ENCODE results near the gene SETD2. TPM values are rescaled to one million over a fixed set of nuclear protein-coding genes. Genes with fewer than 3 reads are reported as not detected.
A peak's percentile ranks its signal among the peaks of the same experiment; 100 is the strongest.

The SETD2 gene
- total and polyA plus RNA-seq, 9 of the 15 experiments (the other 6 are each of a cell fraction or from before 2014, with no cell fraction given): 8.2 to 44.0 (median 33.6) TPM

- peak in 1 of 2 experiments; percentile 52; a peak in 1 of 4 replicates for TF ChIP-seq ZNF318 (IDR thresholded peaks at IDR 0.05; ENCODE audit: borderline replicate concordance in 1 of 2, low read depth in 1 of 2)
- TF ChIP-seq DPF2 (IDR thresholded peaks at IDR 0.05): peak; percentile 97
- no peak for TF ChIP-seq ZNF12 (CRISPR knock-in tag; IDR thresholded peaks at IDR 0.05)
- peak; percentile 69; the same call in 1 of the 2 replicates for TF ChIP-seq NCOA1 (IDR thresholded peaks at IDR 0.05; ENCODE audit: low read depth)
- no peak for TF ChIP-seq CBX2 (IDR thresholded peaks at IDR 0.05; ENCODE audit: insufficient read depth, low read length, poor library complexity, severe bottlenecking)
- TF ChIP-seq BACH1 (tag; IDR thresholded peaks at IDR 0.05): no peak
- TF ChIP-seq ZBTB11 (CRISPR knock-in tag; IDR thresholded peaks at IDR 0.05): no peak
- TF ChIP-seq SMAD3 (CRISPR knock-in tag; conservative IDR thresholded peaks at IDR 0.05): 0 out of 2 replicates have a peak, but pooled peaks have one; percentile 26
- TF ChIP-seq EP300 (IDR thresholded peaks at IDR 0.05; ENCODE audit: low read length): peak; percentile 83; the same call in 1 of the 2 replicates
- peak; percentile 90 for TF ChIP-seq SOX6 (IDR thresholded peaks at IDR 0.05)
- TF ChIP-seq ZNF316 (IDR thresholded peaks at IDR 0.05): peak; percentile 75
- no peak for TF ChIP-seq ZZZ3 (IDR thresholded peaks at IDR 0.05)
- TF ChIP-seq SMARCA4 (IDR thresholded peaks at IDR 0.05): peak; percentile 94
- peak in 1 of 2 experiments; percentile 72; a peak in 1 of 4 replicates for TF ChIP-seq ARNT (IDR thresholded peaks at IDR 0.05)
- peak; percentile 76 for TF ChIP-seq NCOR1 (IDR thresholded peaks at IDR 0.05)
Measured at GRCh38 chr3:47117807-47118364, 46.0 kb downstream of the SETD2 start (continued).
